H1 (cell line): ENCODE data around the gene ARHGAP24. TPM values are rescaled to one million over a fixed set of nuclear protein-coding genes. Genes with fewer than 3 reads are reported as not detected.

Source experiments
- CTCF ChIA-PET: fragments of 300-600 bp; sonication (Branson Sonifier 250); formaldehyde crosslinking; loops from one replicate; lab custom pipeline; 2021; ENCODE audit not compliant: partially characterized antibody; lab: Charles Lee
- POLR2A ChIA-PET: fragments of 300-600 bp; sonication (Branson Sonifier 250); formaldehyde crosslinking; loops from one replicate; lab custom pipeline; 2021; ENCODE audit warnings: inconsistent platforms; ENCODE audit not compliant: partially characterized antibody; lab: Charles Lee
- DNase-seq, 2 experiments: peaks; one replicate each; pipeline versions ENCODE4 v3.0.0 to v3.0.0-alpha.2; 2010 to 2022; ENCODE audit warnings: low spot score in 2 of 2, low read depth in 1 of 2, mixed read lengths in 1 of 2
- FAIRE-seq: peaks from 2 replicates; lab custom pipeline; 2011; peaks lifted over from hg19 to GRCh38; lab: Jason Lieb, UNC
- H2AFZ ChIP-seq: 2 replicates; pipeline ENCODE4 v1.8.1; 2012; ENCODE audit warnings: low read length, inconsistent platforms
- H2AK5ac ChIP-seq: 2 replicates; pipeline ENCODE4 v1.6.1; 2013; ENCODE audit warnings: low read depth, low read length
- H2BK120ac ChIP-seq: replicated peaks from 2 replicates; pipeline ENCODE3; 2013; ENCODE audit warnings: low read depth, low read length, inconsistent platforms
- H2BK12ac ChIP-seq: 2 replicates; pipeline ENCODE4 v1.6.1; 2013; ENCODE audit warnings: low read depth, low read length
- H2BK15ac ChIP-seq: 2 replicates; pipeline ENCODE4 v1.6.1; 2013; ENCODE audit warnings: low read length
- H2BK20ac ChIP-seq: 2 replicates; pipeline ENCODE4 v1.6.1; 2013; ENCODE audit warnings: low read length
- H2BK5ac ChIP-seq: 2 replicates; pipeline ENCODE4 v1.6.1; 2013; ENCODE audit warnings: low read depth, low read length
- H3K14ac ChIP-seq: 2 replicates; pipeline ENCODE4 v1.6.1; 2013; ENCODE audit warnings: inconsistent platforms; ENCODE audit not compliant: insufficient read length
- H3K18ac ChIP-seq: 2 replicates; pipeline ENCODE4 v1.6.1; 2013; ENCODE audit warnings: low read length; ENCODE audit errors: extremely low read depth
- H3K23ac ChIP-seq: 2 replicates; pipeline ENCODE4 v1.6.1; 2013; ENCODE audit warnings: inconsistent platforms; ENCODE audit not compliant: insufficient read length
- H3K23me2 ChIP-seq: 2 replicates; pipeline ENCODE4 v1.6.1; 2013; ENCODE audit warnings: low read depth, low read length
- H3K27ac ChIP-seq: 2 replicates; pipeline ENCODE4 v1.6.1; 2011; ENCODE audit warnings: low read depth, low read length, inconsistent platforms
- H3K27me3 ChIP-seq, 4 experiments: replicated peaks in 1 of 4; 1 replicate in 1 of 4; 2 replicates in 3 of 4; pipeline versions ENCODE4 v1.6.1 to v1.8.1; 2011 to 2013; ENCODE audit warnings: low read length in 3 of 4, mild to moderate bottlenecking in 3 of 4, inconsistent platforms in 2 of 4, mixed read lengths in 2 of 4, moderate library complexity in 1 of 4; ENCODE audit not compliant: control insufficient read depth in 3 of 4, insufficient read depth in 3 of 4; ENCODE audit errors: extremely low read depth in 1 of 4
- H3K36me3 ChIP-seq, 4 experiments: 2 replicates each; pipeline versions ENCODE4 v1.6.1 to v1.8.1; 2011 to 2013; ENCODE audit warnings: mild to moderate bottlenecking in 4 of 4, low read length in 3 of 4, moderate library complexity in 2 of 4, control low read depth in 1 of 4, inconsistent platforms in 1 of 4; ENCODE audit not compliant: insufficient read depth in 4 of 4, control insufficient read depth in 2 of 4
- H3K4ac ChIP-seq: replicated peaks from 2 replicates; pipeline ENCODE3; 2013; ENCODE audit warnings: low read length, low read depth, mixed read lengths, inconsistent platforms; ENCODE audit not compliant: insufficient read length
- H3K4me1 ChIP-seq, 4 experiments: replicated peaks in 1 of 4; 1 replicate in 1 of 4; 2 replicates in 3 of 4; pipeline versions ENCODE4 v1.6.1 to v1.8.1; 2011 to 2013; ENCODE audit warnings: low read length in 3 of 4, inconsistent platforms in 2 of 4, mixed read lengths in 1 of 4; ENCODE audit not compliant: insufficient read depth in 4 of 4, control insufficient read depth in 3 of 4
- H3K4me2 ChIP-seq, 2 experiments: 2 replicates each; pipeline versions ENCODE4 v1.6.1 to v1.8.1; 2011 to 2013; ENCODE audit warnings: low read depth in 2 of 2, low read length in 2 of 2, control low read depth in 1 of 2, inconsistent platforms in 1 of 2, mild to moderate bottlenecking in 1 of 2; ENCODE audit not compliant: insufficient read depth in 1 of 2
- H3K4me3 ChIP-seq, 4 experiments: fragments of 200-600, 300-600 bp in 1 of 4; sonication (generic), shearing (Covaris generic), sonication (Bioruptor Twin) in 1 of 4; 2 replicates each; pipeline versions ENCODE4 v1.5.1 to v1.8.1; 2011 to 2016; ENCODE audit warnings: low read length in 4 of 4, low read depth in 3 of 4, control low read depth in 2 of 4, inconsistent platforms in 2 of 4, mild to moderate bottlenecking in 2 of 4, mixed read lengths in 1 of 4, moderate library complexity in 1 of 4; ENCODE audit not compliant: insufficient read depth in 2 of 4; ENCODE audit errors: extremely low read depth in 1 of 4
- H3K56ac ChIP-seq: replicated peaks from 2 replicates; pipeline ENCODE3; 2013; ENCODE audit warnings: low read depth, mild to moderate bottlenecking, mixed read lengths, low read length, inconsistent platforms; ENCODE audit not compliant: insufficient read length
- H3K79me1 ChIP-seq: 2 replicates; pipeline ENCODE4 v1.6.1; 2013; ENCODE audit warnings: low read depth, low read length, control low read depth
- H3K79me2 ChIP-seq, 2 experiments: 2 replicates each; pipeline versions ENCODE4 v1.6.1 to v1.8.1; 2012 to 2013; ENCODE audit warnings: low read length in 2 of 2, mild to moderate bottlenecking in 2 of 2, inconsistent platforms in 1 of 2; ENCODE audit not compliant: insufficient read depth in 2 of 2, control insufficient read depth in 1 of 2
- H3K9ac ChIP-seq, 4 experiments: replicated peaks in 1 of 4; 1 replicate in 1 of 4; 2 replicates in 3 of 4; pipeline versions ENCODE4 v1.6.1 to v1.8.1; 2011 to 2013; ENCODE audit warnings: low read depth in 3 of 4, low read length in 3 of 4, control low read depth in 2 of 4, mild to moderate bottlenecking in 2 of 4, moderate library complexity in 2 of 4, inconsistent platforms in 1 of 4; ENCODE audit errors: extremely low read depth in 1 of 4
- H3K9me3 ChIP-seq, 2 experiments: 2 replicates each; pipeline versions ENCODE4 v1.6.1 to v1.8.1; 2012 to 2013; ENCODE audit warnings: mild to moderate bottlenecking in 2 of 2, moderate library complexity in 2 of 2, control low read depth in 1 of 2, inconsistent platforms in 1 of 2, low read depth in 1 of 2, low read length in 1 of 2, mixed read lengths in 1 of 2; ENCODE audit not compliant: insufficient read depth in 2 of 2
- H4K20me1 ChIP-seq, 2 experiments: replicated peaks in 1 of 2; 2 replicates each; pipeline versions ENCODE3 to v1.8.1; 2011 to 2013; ENCODE audit warnings: inconsistent platforms in 2 of 2, low read length in 2 of 2, mild to moderate bottlenecking in 1 of 2; ENCODE audit not compliant: insufficient read depth in 2 of 2, control insufficient read depth in 1 of 2
- H4K5ac ChIP-seq: 2 replicates; pipeline ENCODE4 v1.6.1; 2013; ENCODE audit warnings: low read length, low read depth, mixed read lengths, inconsistent platforms; ENCODE audit not compliant: insufficient read length
- H4K8ac ChIP-seq: 2 replicates; pipeline ENCODE4 v1.8.0; 2013; ENCODE audit warnings: mild to moderate bottlenecking, moderate library complexity, low read length, inconsistent platforms; ENCODE audit not compliant: insufficient read depth; ENCODE audit errors: extremely low read depth
- H4K91ac ChIP-seq: replicated peaks from 2 replicates; pipeline ENCODE3; 2013; ENCODE audit warnings: low read length, mixed read lengths, inconsistent platforms; ENCODE audit not compliant: insufficient read length
- CHD1 ChIP-seq: IDR thresholded peaks from 2 replicates; pipeline ENCODE4 v1.6.1; 2012; ENCODE audit warnings: low read depth, low read length, improper control_type of control experiment
- RAD21 ChIP-seq, 2 experiments: IDR thresholded peaks in 1 of 2; conservative IDR thresholded peaks in 1 of 2; 2 replicates each; pipeline ENCODE4 v1.6.1; 2011; ENCODE audit warnings: low read depth in 2 of 2, low read length in 2 of 2, improper control_type of control experiment in 1 of 2, inconsistent platforms in 1 of 2, mild to moderate bottlenecking in 1 of 2, moderate library complexity in 1 of 2
- WGBS, 2 experiments: shearing (Covaris generic) in 1 of 2; methylation state at CpG; one replicate each; pipeline versions ENCODE4 v1.1.6 to v1.1.7; 2013 to 2015; ENCODE audit warnings: low lambda C conversion rate in 2 of 2, mixed read lengths in 2 of 2, inconsistent platforms in 1 of 2, low coverage in 1 of 2, missing lambda C conversion rate in 1 of 2; ENCODE audit not compliant: insufficient replicate concordance in 2 of 2, insufficient coverage in 1 of 2, insufficient read length in 1 of 2; ENCODE audit errors: extremely low coverage in 1 of 2, missing lambda C conversion rate in 1 of 2; 5-methylcytosine and 5-hydroxymethylcytosine counted together
- polyA plus RNA-seq, 7 experiments: library from polyadenylated mRNA; depleted of rRNA in 3 of 7; stranded (reverse) in 5 of 7; unstranded in 2 of 7; fragments of >200 nt in 5 of 7; fragments of 200-250 nt in 2 of 7; gene quantifications; 1 replicate in 5 of 7; 2 replicates in 1 of 7; 4 replicates in 1 of 7; pipeline versions ENCODE4 v1.2.1 to v1.2.3, GENCODE V29; 2011 to 2013; ENCODE audit warnings: missing spikeins in 2 of 7, mixed read lengths in 2 of 7
- total RNA-seq: library from RNA; stranded (reverse); fragmentation: NEBNext Ultra II Directional; extraction: Animal tissue kit (Norgen Biotek cat#: 25700); gene quantifications from 2 replicates; pipeline ENCODE4 v1.2.1, GENCODE V29; 2021
- TF ChIP-seq, protein P1 (sequence below), 3 experiments: IDR thresholded peaks; 1 replicate in 2 of 3; 2 replicates in 1 of 3; pipeline versions ENCODE4 v1.5.1 to v1.6.1; 2011; ENCODE audit warnings: low read length in 3 of 3, mild to moderate bottlenecking in 3 of 3, inconsistent platforms in 2 of 3, low read depth in 1 of 3, moderate library complexity in 1 of 3; ENCODE audit not compliant: insufficient read depth in 1 of 3; ENCODE audit errors: control extremely low read depth in 1 of 3

ARHGAP24 gene
- total and polyA plus RNA-seq, 2 of the 8 experiments (the other 6 are each of a cell fraction or from before 2014, with no cell fraction given), result 0.08 to 0.50 TPM

DNA sequence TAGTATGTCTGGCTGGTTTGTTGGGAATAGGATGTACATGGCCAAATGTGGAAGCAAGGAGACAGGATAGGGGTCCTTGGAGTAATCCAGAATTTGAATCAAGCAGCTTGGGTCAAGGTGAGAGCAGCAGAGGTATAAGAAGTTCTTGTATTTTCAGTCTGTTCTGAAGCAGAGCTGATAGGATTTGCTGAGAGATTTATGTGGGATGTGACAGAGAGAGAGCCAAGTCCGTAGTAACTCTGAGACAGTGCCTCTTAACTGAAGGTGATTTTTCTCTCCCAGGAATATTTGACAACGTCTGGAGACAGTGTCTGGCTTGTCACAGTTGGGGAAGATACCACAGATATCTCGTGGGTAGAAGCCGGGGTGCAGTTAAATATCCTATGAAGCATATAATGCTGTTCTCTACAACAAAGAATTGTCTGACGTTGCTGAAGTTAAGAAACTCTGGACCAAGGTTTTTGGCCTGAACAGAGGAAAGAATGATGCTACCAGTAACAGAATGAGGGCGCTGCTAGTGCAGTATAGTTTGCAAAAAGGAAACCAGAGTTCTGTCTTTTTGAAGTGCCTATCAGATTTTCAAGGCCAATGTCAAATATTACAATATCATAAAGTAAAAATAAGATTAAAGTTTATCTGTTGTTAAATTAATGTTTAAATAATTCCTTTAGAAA is 184.0 kb downstream of the ARHGAP24 start:
- Histone ChIP-seq H3K4ac (no peak overlapping the region), H2BK20ac (no peak overlapping the region), H2BK12ac (no peak overlapping the region), H2AFZ (no peak overlapping the region), H3K14ac (no peak overlapping the region), H3K27ac (no peak overlapping the region), H2BK5ac (no peak overlapping the region), H4K5ac (no peak overlapping the region), H3K27me3 (no peaks in the 10 kb centered on the region), H3K36me3 (no peaks in the 10 kb centered on the region), H3K79me1 (no peaks in the 10 kb centered on the region; the same call in 1 of the 2 replicates), H3K23me2 (no peaks in the 10 kb centered on the region), H3K4me2 (no peak overlapping the region), H3K56ac (no peak overlapping the region), H3K4me3 (no peak overlapping the region), H2BK120ac (no peak overlapping the region), H2BK15ac (no peak overlapping the region), H3K4me1 (no peaks in the 10 kb centered on the region), H4K8ac (no peak overlapping the region), H3K23ac (no peak overlapping the region), H4K91ac (no peak overlapping the region), H3K9me3 (no peaks in the 10 kb centered on the region), H3K9ac (no peak overlapping the region), H3K79me2 (no peaks in the 10 kb centered on the region), H3K18ac (no peak overlapping the region), H2AK5ac (no peak overlapping the region), H4K20me1 (no peaks in the 10 kb centered on the region)
- FAIRE-seq, result no peak
- POLR2A ChIA-PET, result no interaction called here
- DNase-seq, result no peak
- CTCF ChIA-PET, result interaction anchor here (1.1 kb wide), 1 partner anchor 14 kb away, joined by 4 read pairs; no protein-coding TSS in a partner anchor
- TF ChIP-seq CHD1, result no peak
- TF ChIP-seq, protein P1, sequence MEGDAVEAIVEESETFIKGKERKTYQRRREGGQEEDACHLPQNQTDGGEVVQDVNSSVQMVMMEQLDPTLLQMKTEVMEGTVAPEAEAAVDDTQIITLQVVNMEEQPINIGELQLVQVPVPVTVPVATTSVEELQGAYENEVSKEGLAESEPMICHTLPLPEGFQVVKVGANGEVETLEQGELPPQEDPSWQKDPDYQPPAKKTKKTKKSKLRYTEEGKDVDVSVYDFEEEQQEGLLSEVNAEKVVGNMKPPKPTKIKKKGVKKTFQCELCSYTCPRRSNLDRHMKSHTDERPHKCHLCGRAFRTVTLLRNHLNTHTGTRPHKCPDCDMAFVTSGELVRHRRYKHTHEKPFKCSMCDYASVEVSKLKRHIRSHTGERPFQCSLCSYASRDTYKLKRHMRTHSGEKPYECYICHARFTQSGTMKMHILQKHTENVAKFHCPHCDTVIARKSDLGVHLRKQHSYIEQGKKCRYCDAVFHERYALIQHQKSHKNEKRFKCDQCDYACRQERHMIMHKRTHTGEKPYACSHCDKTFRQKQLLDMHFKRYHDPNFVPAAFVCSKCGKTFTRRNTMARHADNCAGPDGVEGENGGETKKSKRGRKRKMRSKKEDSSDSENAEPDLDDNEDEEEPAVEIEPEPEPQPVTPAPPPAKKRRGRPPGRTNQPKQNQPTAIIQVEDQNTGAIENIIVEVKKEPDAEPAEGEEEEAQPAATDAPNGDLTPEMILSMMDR (IDR thresholded peaks at IDR 0.05; ENCODE audit: control extremely low read depth in 1 of 3, insufficient read depth in 1 of 3, low read depth in 1 of 3, low read length in 3 of 3), result peak in 2 of 3 experiments; percentile 5 to 20; a peak in 2 of 4 replicates
- TF ChIP-seq RAD21 (IDR thresholded peaks at IDR 0.05 in 1 of 2, conservative IDR thresholded peaks at IDR 0.05 in 1 of 2; ENCODE audit: low read depth in 2 of 2, low read length in 2 of 2), result peak; percentile 29 to 38; a peak in 3 of 4 replicates
- WGBS, 2 experiments, result 86% methylated on average over 6 of the region's 6 CpGs; no CpG with 5 or more reads in 1 of the 2 experiments
